ENCODE results near the gene TP53BP1.

Gene TP53BP1

GRCh38 chr15:43489191-43489590, 3.8 kb downstream of the TP53BP1 start:
- DNase-seq (ENCODE audit: low read depth) = no peak

DNA sequence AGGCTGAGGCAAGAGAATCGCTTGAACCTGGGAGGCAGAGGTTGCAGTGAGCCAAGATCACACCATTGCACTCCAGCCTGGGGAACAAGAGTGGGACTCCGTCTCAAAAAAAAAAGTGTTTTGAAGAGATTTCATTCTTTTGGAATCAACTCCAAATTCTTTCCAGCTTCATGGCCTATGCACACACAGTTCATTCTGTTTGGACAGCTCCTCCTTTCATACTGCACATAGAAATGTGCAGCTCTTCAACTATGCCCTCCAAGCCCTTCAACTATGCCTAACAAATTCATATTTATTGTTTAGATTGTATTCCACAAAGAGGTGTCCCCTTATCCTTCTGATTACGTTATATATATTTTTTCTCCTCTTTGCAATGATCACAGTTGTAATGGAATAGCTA, 4.2 kb downstream of the TP53BP1 start:
- no peak for DNase-seq (ENCODE audit: low read depth)

- DNase-seq (ENCODE audit: low read depth) = no peak
Measured at GRCh38 chr15:43487271-43487895, 5.6 kb downstream of the TP53BP1 start.

GRCh38 chr15:43484455-43484854, 8.5 kb downstream of the TP53BP1 start:
- no peak for DNase-seq (ENCODE audit: low read depth)

- DNase-seq (ENCODE audit: low read depth) = no peak
Measured at GRCh38 chr15:43483297-43484128, 9.4 kb downstream of the TP53BP1 start.

GRCh38 chr15:43473885-43474284, 19.1 kb downstream of the TP53BP1 start:
- no peak for DNase-seq (ENCODE audit: low read depth)

GRCh38 chr15:43471975-43472374, 21.0 kb downstream of the TP53BP1 start:
- DNase-seq (ENCODE audit: low read depth) = no peak

- no peak for DNase-seq (ENCODE audit: low read depth)
Measured at GRCh38 chr15:43469867-43470266, 23.1 kb downstream of the TP53BP1 start.

DNA sequence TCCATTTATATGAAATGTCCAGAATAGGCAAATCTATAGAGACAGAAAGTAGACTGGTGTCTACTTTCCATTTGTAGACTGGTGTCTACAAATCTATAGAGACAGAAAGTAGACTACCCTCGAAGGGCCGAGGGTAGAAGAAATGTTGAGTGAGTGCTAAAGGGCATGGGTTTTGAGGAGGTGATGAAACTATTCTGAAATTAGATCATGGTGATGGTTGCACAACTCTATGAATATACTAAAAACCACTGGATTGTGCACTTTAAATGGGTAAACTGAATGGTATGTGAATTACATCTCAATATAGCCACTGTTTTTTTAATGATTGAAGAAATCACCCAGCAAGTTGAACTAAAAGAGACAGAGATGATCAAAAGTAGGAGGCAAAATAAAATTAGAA, 27.9 kb downstream of the TP53BP1 start:
- DNase-seq (ENCODE audit: low read depth) = no peak

- no peak for DNase-seq (ENCODE audit: low read depth)
Measured at GRCh38 chr15:43463998-43464397, 29.0 kb downstream of the TP53BP1 start.

DNA sequence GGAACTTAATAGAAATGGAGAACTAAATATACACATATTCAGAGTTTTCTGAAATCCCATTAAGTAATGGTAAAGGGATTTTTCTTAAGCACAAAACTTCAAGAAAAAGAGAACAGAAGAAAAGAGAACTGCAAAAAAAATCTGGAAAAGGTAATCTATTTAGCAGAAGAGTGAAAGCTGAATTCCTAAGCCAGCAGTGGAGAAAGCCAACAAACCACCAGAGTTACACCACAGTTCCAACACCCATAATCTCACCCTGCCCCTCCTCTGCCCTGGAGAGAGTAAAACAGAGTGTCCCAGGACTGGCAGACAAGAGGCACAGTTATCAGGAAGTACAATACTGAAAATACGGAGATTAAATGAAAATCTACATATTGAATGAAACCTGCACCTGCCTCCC, 29.4 kb downstream of the TP53BP1 start:
- DNase-seq (ENCODE audit: low read depth) = no peak

DNA sequence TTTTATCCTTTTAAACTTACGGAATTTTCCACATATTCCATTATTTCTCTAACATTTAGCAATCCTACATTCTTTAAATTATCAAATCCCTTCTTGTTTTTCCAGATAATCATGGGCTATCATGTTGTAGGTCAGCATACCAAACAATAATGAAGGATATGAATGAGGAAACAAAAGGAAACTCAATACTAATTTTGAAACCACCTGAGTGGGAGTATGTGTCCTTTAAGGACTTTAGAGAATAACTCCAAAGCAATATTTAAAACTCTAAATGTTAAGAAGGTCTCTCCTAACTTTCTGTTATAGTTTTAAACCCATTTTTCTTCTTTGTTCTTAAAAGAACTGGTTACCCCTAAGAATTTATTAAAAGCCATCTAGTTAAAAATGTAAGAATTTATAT, 43.0 kb downstream of the TP53BP1 start:
- no peak for DNase-seq (ENCODE audit: low read depth)

GRCh38 chr15:43446344-43446743, 46.6 kb downstream of the TP53BP1 start:
- no peak for DNase-seq (ENCODE audit: low read depth)

DNA sequence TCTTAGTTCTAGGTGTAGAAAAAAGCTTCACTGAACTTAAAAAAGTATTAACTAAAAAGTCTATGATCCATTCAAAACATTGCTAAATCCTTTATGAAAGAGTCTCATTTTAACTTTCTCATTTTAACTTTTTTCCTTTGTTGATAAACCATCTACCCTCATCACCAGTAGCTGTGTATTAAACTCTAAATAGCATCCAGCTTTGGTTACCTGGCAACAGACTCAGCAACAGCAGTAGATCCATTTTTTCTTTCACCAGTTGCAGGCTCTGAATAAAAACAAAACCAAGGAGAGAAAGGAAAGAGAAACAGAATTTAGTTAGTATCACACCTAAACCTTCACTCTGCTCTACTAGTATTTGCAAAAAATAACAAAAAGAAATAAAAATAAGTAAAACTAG, 51.6 kb downstream of the TP53BP1 start:
- DNase-seq (ENCODE audit: low read depth) = no peak

DNA sequence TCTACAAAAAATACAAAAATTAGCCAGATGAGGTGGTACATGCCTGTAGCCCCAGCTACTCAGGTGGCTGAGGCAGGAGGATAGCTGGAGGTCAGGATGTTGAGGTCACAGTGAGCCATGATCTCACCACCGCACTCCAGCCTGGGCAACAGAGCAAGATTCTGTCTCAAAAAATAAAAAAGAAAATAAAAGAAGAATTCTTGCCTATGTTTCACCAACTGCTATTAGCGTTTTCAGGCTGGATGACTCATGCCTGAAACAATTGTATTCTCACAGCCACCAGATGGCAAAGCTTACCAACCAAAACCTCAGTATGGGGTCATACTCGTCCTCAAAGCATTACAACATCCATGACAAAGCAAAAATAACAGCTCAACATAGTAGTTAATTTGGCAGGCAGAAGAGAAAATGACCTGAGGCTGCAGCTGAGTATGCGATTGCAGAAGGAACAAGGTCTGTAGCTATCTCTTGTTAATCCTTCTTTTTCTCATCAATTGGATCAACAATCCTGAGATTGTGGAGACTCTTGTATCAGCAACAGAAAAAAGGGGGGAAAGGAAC, 52.2 kb downstream of the TP53BP1 start:
- DNase-seq (ENCODE audit: low read depth) = no peak

DNA sequence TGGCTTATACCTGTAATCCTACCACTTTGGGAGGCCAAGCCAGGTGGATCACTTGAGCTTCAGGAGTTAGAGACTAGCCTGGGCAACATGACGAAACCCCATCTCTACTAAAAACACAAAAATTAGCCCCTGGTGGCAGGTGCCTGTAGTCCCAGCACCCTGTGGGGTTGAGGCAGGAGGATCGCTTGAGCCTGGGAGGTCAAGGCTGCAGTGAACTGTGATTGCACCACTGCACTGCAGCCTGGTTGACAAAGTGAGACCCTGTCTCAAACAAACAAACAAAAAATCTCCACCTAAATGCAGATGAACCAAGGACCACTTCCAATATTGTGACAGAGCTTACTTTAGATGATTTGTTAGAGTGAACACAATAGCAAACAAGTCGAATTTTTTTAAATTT, 53.7 kb downstream of the TP53BP1 start:
- no peak for DNase-seq (ENCODE audit: low read depth)

- no peak for DNase-seq (ENCODE audit: low read depth)
Measured at GRCh38 chr15:43436395-43436794, 56.6 kb downstream of the TP53BP1 start.

DNA sequence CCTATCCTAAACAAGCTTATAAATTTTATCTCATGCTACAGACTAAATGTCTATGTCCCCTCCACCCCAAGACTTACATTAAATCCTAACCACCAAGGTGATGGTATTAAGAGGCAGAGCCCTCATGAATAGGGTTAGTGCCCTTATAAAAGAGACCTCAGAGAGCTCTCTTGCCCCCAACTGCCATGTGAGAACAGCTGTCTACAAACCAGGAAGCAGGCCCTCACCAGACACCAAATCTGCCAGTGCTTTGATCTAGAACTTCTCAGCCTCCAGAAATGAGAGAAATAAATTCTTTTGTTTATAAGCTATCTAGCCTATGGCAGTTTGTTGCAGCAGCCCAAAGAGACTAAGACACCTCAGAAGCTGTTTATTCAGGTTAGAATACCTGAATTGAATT, 58.5 kb downstream of the TP53BP1 start:
- no peak for DNase-seq (ENCODE audit: low read depth)

- DNase-seq (ENCODE audit: low read depth) = no peak
Measured at GRCh38 chr15:43433661-43434303, 59.2 kb downstream of the TP53BP1 start.

DNA sequence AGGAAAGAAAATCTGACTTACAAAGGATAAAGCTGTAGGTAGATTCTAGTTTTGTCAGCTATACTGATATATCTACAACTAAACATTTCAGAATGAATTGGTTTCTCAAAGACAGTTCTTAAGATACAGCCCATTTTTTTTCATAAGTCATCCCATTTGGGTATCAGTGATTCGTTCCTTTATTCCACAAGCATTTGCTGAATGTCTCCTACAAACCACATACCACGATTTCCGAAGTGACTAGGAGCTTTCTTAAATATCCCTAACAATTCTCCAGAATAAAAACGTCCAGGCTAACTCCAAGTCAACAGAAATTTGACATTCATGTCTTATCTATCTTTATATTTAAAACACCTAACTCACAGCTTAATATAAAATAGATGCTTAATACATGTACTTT, 59.8 kb downstream of the TP53BP1 start:
- no peak for DNase-seq (ENCODE audit: low read depth)

GRCh38 chr15:43429687-43430086, 63.3 kb downstream of the TP53BP1 start:
- no peak for DNase-seq (ENCODE audit: low read depth)

GRCh38 chr15:43423793-43424192, 69.2 kb downstream of the TP53BP1 start:
- DNase-seq (ENCODE audit: low read depth) = no peak

DNA sequence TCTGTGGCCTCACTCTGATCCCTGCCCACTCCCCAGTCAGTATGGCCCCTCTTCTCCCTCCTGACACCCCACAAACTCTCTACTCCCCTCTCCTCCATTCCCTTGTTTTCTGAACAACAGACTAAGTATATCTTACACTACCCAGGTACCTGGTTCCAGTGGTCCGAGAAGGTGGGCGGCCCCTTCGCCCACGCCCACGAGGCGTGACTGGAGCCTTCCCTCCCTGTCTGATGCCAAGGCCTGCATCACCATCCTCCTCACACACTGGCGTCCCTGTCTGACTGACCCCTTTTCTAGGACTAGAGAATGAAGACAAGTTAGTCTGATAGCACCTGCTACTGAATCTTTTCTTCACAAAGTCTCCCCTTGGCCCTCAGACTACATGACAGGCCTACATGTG, 72.1 kb downstream of the TP53BP1 start:
- no peak for DNase-seq (ENCODE audit: low read depth)
